Heart left ventricle (tissue), 13 donors: ENCODE results near the gene RNF34.
"Not testable (repeated sequence)": the region's sequence is repeated elsewhere in the genome, so short reads cannot be mapped to it uniquely, and the experiment has no call there.

Source experiments
- POLR2A ChIP-seq, 2 donors: fragments of 450-650 bp; IDR thresholded peaks; one replicate each; pipeline ENCODE4 v1.6.1; 2017; ENCODE audit warnings: antibody characterized with exemption in 2 of 2, mild to moderate bottlenecking in 2 of 2, moderate library complexity in 2 of 2
- TF ChIP-seq, protein P1 (sequence below), 12 donors: fragments of 200-600 bp; sonication (generic) in 4 of 12; IDR thresholded peaks; one replicate each; pipeline versions ENCODE4 v1.5.0 to v1.8.0; 2018 to 2022; ENCODE audit warnings: antibody characterized with exemption in 12 of 12, mild to moderate bottlenecking in 5 of 12
- donor health status: ischemic (EF 13 %, LVEDD 7.1; RV severe dilation, severe dysfunction).
- donor health status: DM: no; HTN: yes; CAD: no.
- donor health status: DM: no; HTN: no; CAD: no.
- donor health status: ischemic (EF 25% LVEDD 6.9; RV normal size, moderate dysfunction).
- donor health status: ischemic (EF 25% LVEDD 5.7; RV mildly dilated, moderate dysfunction).
- donor health status: ischemic (EF 35%, LVEDD 5.7; RV mildly dilated, moderate dysfunction).
- donor health status: nonischemic (EF 11% LVEDD 7.7; RV severe dilation, severe dysfunction).
- donor health status: DM: yes; HTN: yes; CAD: no.
- donor health status: PGD.
- donor health status: ischemic (EF 29% LVEDD 5.4; RV normal size, mild dysfunction).
- donor health status: nonischemic (EF 23%, LVEDD 6.1; RV moderate dilation, normal function).

- TF ChIP-seq, protein P1, sequence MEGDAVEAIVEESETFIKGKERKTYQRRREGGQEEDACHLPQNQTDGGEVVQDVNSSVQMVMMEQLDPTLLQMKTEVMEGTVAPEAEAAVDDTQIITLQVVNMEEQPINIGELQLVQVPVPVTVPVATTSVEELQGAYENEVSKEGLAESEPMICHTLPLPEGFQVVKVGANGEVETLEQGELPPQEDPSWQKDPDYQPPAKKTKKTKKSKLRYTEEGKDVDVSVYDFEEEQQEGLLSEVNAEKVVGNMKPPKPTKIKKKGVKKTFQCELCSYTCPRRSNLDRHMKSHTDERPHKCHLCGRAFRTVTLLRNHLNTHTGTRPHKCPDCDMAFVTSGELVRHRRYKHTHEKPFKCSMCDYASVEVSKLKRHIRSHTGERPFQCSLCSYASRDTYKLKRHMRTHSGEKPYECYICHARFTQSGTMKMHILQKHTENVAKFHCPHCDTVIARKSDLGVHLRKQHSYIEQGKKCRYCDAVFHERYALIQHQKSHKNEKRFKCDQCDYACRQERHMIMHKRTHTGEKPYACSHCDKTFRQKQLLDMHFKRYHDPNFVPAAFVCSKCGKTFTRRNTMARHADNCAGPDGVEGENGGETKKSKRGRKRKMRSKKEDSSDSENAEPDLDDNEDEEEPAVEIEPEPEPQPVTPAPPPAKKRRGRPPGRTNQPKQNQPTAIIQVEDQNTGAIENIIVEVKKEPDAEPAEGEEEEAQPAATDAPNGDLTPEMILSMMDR (IDR thresholded peaks at IDR 0.05) = not testable (repeated sequence)
- TF ChIP-seq POLR2A (IDR thresholded peaks at IDR 0.05) = not testable (repeated sequence)
Measured at GRCh38 chr12:121374945-121375584, 24.9 kb upstream of the RNF34 start.
